ENCODE results near the gene PDGFB.

DNA sequence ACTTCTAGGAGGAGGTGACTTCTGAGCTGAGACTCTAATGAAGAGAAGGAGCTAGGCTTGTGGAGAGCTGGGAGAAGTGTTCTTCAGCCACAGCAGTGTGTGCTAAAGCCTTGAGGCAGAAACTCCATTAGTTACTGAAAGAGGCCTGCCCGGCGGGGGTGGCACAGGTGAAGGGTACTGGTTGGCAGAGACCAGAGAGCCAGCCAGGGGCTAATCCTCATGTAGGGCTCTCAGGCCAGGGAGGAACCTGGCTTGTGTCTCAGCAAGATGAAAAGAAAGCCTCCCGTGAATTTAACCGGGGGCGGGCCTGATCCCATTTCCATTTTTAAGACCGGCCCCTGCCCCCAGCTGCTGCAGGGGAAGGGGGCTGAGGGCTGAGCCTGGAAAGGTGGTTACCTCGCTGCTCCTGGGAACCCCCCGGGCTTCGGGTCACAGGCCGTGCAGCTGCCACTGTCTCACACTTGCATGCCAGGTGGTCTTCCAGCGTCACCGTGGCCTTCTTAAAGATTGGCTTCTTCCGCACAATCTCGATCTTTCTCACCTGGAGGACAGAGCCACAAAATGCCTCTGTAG, 15.0 kb downstream of the PDGFB start:
- no peak for TF ChIP-seq CTCF (IDR thresholded peaks at IDR 0.05)
- no peak for TF ChIP-seq POLR2A (IDR thresholded peaks at IDR 0.05)

All from body of pancreas (tissue), 4 donors.